ENCODE measurements around the gene WDR59. TPM values are rescaled to one million over a fixed set of nuclear protein-coding genes. Genes with fewer than 3 reads are reported as not detected.

The WDR59 gene
- total and polyA plus RNA-seq, 9 of the 15 experiments (the other 6 are each of a cell fraction or from before 2014, with no cell fraction given), result 12.7 to 126 (median 34.7) TPM

- TF ChIP-seq RBFOX2 (IDR thresholded peaks at IDR 0.05; ENCODE audit: low read depth, low read length) (peak; percentile 62; the same call in 1 of the 2 replicates), CBX1 (IDR thresholded peaks at IDR 0.05; ENCODE audit: low read depth) (no peak), NR3C1 (CRISPR knock-in tag; IDR thresholded peaks at IDR 0.05) (no peak), MXI1 (IDR thresholded peaks at IDR 0.05; ENCODE audit: low read depth, low read length) (no peak), NR4A1 (CRISPR knock-in tag; IDR thresholded peaks at IDR 0.05) (no peak), NR4A1 (tag; IDR thresholded peaks at IDR 0.05) (no peak), ZNF311 (CRISPR knock-in tag; IDR thresholded peaks at IDR 0.05) (no peak), SRF (CRISPR knock-in tag; IDR thresholded peaks at IDR 0.05) (no peak), ARNT (IDR thresholded peaks at IDR 0.05) (no peak), ZNF217 (CRISPR knock-in tag; IDR thresholded peaks at IDR 0.05) (no peak), SMAD2 (IDR thresholded peaks at IDR 0.05; ENCODE audit: low read depth, low read length) (no peak), GATAD2A (IDR thresholded peaks at IDR 0.05) (no peak), EGR1 (conservative IDR thresholded peaks at IDR 0.05) (peak; percentile 34), CXXC5 (CRISPR knock-in tag; IDR thresholded peaks at IDR 0.05) (peak; percentile 74; the same call in 1 of the 2 replicates), RFX1 (IDR thresholded peaks at IDR 0.05) (no peak), ETV1 (tag; conservative IDR thresholded peaks at IDR 0.05; ENCODE audit: low read depth) (no peak; the same call in 1 of the 2 replicates), RBM22 (IDR thresholded peaks at IDR 0.05; ENCODE audit: low read depth, low read length, poor library complexity, severe bottlenecking) (no peak)
- TF ChIP-seq, protein P1, sequence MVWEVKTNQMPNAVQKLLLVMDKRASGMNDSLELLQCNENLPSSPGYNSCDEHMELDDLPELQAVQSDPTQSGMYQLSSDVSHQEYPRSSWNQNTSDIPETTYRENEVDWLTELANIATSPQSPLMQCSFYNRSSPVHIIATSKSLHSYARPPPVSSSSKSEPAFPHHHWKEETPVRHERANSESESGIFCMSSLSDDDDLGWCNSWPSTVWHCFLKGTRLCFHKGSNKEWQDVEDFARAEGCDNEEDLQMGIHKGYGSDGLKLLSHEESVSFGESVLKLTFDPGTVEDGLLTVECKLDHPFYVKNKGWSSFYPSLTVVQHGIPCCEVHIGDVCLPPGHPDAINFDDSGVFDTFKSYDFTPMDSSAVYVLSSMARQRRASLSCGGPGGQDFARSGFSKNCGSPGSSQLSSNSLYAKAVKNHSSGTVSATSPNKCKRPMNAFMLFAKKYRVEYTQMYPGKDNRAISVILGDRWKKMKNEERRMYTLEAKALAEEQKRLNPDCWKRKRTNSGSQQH (CRISPR knock-in tag; IDR thresholded peaks at IDR 0.05), result no peak
- TF ChIP-seq, protein P2, sequence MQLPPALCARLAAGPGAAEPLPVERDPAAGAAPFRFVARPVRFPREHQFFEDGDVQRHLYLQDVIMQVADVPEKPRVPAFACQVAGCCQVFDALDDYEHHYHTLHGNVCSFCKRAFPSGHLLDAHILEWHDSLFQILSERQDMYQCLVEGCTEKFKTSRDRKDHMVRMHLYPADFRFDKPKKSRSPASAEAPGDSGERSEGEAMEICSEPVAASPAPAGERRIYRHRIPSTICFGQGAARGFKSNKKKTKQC (CRISPR knock-in tag; IDR thresholded peaks at IDR 0.05), result no peak
- TF ChIP-seq, protein P3, sequence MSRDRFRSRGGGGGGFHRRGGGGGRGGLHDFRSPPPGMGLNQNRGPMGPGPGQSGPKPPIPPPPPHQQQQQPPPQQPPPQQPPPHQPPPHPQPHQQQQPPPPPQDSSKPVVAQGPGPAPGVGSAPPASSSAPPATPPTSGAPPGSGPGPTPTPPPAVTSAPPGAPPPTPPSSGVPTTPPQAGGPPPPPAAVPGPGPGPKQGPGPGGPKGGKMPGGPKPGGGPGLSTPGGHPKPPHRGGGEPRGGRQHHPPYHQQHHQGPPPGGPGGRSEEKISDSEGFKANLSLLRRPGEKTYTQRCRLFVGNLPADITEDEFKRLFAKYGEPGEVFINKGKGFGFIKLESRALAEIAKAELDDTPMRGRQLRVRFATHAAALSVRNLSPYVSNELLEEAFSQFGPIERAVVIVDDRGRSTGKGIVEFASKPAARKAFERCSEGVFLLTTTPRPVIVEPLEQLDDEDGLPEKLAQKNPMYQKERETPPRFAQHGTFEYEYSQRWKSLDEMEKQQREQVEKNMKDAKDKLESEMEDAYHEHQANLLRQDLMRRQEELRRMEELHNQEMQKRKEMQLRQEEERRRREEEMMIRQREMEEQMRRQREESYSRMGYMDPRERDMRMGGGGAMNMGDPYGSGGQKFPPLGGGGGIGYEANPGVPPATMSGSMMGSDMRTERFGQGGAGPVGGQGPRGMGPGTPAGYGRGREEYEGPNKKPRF (IDR thresholded peaks at IDR 0.05; ENCODE audit: low read depth, low read length), result no peak
Measured at GRCh38 chr16:74999219-74999608, 14.3 kb upstream of the WDR59 start (continued).
